ENCODE measurements around the gene WAC. TPM values are rescaled to one million over a fixed set of nuclear protein-coding genes. Genes with fewer than 3 reads are reported as not detected.
"Not testable (repeated sequence)": the region's sequence is repeated elsewhere in the genome, so short reads cannot be mapped to it uniquely, and the experiment has no call there.

WAC gene
- total RNA-seq, 1 donor from 2014 or later = 97.7 TPM

DNA sequence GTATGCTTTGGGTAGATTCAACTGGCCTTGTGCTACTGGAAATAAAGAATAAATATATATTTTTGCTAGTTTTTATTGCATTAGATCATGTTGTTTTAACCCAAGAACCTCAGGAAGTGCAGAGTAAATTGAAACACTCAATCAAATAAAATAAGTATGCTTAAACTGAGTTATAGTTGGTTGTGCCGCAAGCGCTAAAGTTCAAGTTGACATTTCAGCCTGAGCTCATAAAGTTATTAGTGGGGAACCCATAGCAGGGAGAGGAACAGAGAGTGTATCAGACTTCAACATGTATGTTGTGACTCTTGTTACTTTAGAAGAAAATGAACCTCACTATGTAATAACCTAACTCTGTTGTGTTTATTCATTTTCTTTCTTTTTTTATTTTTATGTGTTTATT lies 119.2 kb downstream of the WAC start:
- DNase-seq (ENCODE audit: low spot score) = no peak
- TF ChIP-seq, protein P1, sequence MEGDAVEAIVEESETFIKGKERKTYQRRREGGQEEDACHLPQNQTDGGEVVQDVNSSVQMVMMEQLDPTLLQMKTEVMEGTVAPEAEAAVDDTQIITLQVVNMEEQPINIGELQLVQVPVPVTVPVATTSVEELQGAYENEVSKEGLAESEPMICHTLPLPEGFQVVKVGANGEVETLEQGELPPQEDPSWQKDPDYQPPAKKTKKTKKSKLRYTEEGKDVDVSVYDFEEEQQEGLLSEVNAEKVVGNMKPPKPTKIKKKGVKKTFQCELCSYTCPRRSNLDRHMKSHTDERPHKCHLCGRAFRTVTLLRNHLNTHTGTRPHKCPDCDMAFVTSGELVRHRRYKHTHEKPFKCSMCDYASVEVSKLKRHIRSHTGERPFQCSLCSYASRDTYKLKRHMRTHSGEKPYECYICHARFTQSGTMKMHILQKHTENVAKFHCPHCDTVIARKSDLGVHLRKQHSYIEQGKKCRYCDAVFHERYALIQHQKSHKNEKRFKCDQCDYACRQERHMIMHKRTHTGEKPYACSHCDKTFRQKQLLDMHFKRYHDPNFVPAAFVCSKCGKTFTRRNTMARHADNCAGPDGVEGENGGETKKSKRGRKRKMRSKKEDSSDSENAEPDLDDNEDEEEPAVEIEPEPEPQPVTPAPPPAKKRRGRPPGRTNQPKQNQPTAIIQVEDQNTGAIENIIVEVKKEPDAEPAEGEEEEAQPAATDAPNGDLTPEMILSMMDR (IDR thresholded peaks at IDR 0.05) = no peak
- H3K4me3 Mint-ChIP-seq (ENCODE audit: unreplicated experiment) = no peak overlapping the region

GRCh38 chr10:28652703-28653102 lies 119.8 kb downstream of the WAC start:
- peaks cover 6% of the 10 kb centered on the region for H3K9me3 Mint-ChIP-seq (ENCODE audit: low read depth)
- no peak overlapping the region for H3K27ac Mint-ChIP-seq (ENCODE audit: unreplicated experiment)
- TF ChIP-seq, protein P1 (IDR thresholded peaks at IDR 0.05) = no peak
- H3K4me1 Mint-ChIP-seq (ENCODE audit: low read depth) = no peaks in the 10 kb centered on the region
- DNase-seq (ENCODE audit: low spot score) = no peak
- no peak overlapping the region for H3K4me3 Mint-ChIP-seq (ENCODE audit: unreplicated experiment)
- H3K27me3 Mint-ChIP-seq (ENCODE audit: low read depth) = no peaks in the 10 kb centered on the region
- H3K36me3 Mint-ChIP-seq (ENCODE audit: low read depth) = no peaks in the 10 kb centered on the region

More for the DNA sequence above, 119.2 kb downstream of the WAC start:
- no peaks in the 10 kb centered on the region for H3K4me1 Mint-ChIP-seq (ENCODE audit: low read depth)
- peaks cover 6% of the 10 kb centered on the region for H3K9me3 Mint-ChIP-seq (ENCODE audit: low read depth)
- H3K36me3 Mint-ChIP-seq (ENCODE audit: low read depth) = no peaks in the 10 kb centered on the region
- H3K27me3 Mint-ChIP-seq (ENCODE audit: low read depth) = no peaks in the 10 kb centered on the region
- no peak overlapping the region for H3K27ac Mint-ChIP-seq (ENCODE audit: unreplicated experiment)

- H3K27me3 Mint-ChIP-seq (ENCODE audit: low read depth); H3K36me3 Mint-ChIP-seq (ENCODE audit: low read depth); H3K27ac Mint-ChIP-seq (ENCODE audit: unreplicated experiment); H3K4me3 Mint-ChIP-seq (ENCODE audit: unreplicated experiment); DNase-seq (ENCODE audit: low spot score); H3K9me3 Mint-ChIP-seq (ENCODE audit: low read depth): not testable (repeated sequence)
- H3K4me1 Mint-ChIP-seq (ENCODE audit: low read depth) = peaks cover 17% of the 10 kb centered on the region
These were observed 125.9 kb downstream of the WAC start for GRCh38 chr10:28658824-28659223.

- Mint-ChIP-seq H3K4me1 (ENCODE audit: low read depth) (peaks cover 25% of the 10 kb centered on the region), H3K9me3 (ENCODE audit: low read depth) (no peaks in the 10 kb centered on the region), H3K27me3 (ENCODE audit: low read depth) (no peaks in the 10 kb centered on the region), H3K36me3 (ENCODE audit: low read depth) (no peaks in the 10 kb centered on the region), H3K27ac (ENCODE audit: unreplicated experiment) (peak overlapping the region; percentile 12), H3K4me3 (ENCODE audit: unreplicated experiment) (no peak overlapping the region)
- TF ChIP-seq, protein P1 (IDR thresholded peaks at IDR 0.05) = no peak
- no peak for DNase-seq (ENCODE audit: low spot score)
These were observed 128.1 kb downstream of the WAC start for GRCh38 chr10:28661035-28661434.

- H3K27ac Mint-ChIP-seq (ENCODE audit: unreplicated experiment) = peak overlapping the region; percentile 70
- TF ChIP-seq, protein P1 (IDR thresholded peaks at IDR 0.05) = peak; percentile 98
- H3K27me3 Mint-ChIP-seq (ENCODE audit: low read depth) = no peaks in the 10 kb centered on the region
- peaks cover 32% of the 10 kb centered on the region for H3K4me1 Mint-ChIP-seq (ENCODE audit: low read depth)
- H3K4me3 Mint-ChIP-seq (ENCODE audit: unreplicated experiment) = no peak overlapping the region
- no peaks in the 10 kb centered on the region for H3K9me3 Mint-ChIP-seq (ENCODE audit: low read depth)
- no peaks in the 10 kb centered on the region for H3K36me3 Mint-ChIP-seq (ENCODE audit: low read depth)
- no peak for DNase-seq (ENCODE audit: low spot score)
These were observed 130.9 kb downstream of the WAC start for GRCh38 chr10:28663576-28664368.

GRCh38 chr10:28664369-28664740 lies 131.4 kb downstream of the WAC start:
- Mint-ChIP-seq H3K9me3 (ENCODE audit: low read depth) (no peaks in the 10 kb centered on the region), H3K27me3 (ENCODE audit: low read depth) (no peaks in the 10 kb centered on the region), H3K4me1 (ENCODE audit: low read depth) (peaks cover 37% of the 10 kb centered on the region), H3K36me3 (ENCODE audit: low read depth) (no peaks in the 10 kb centered on the region), H3K4me3 (ENCODE audit: unreplicated experiment) (no peak overlapping the region), H3K27ac (ENCODE audit: unreplicated experiment) (peak overlapping the region; percentile 70)
- TF ChIP-seq, protein P1 (IDR thresholded peaks at IDR 0.05) = no peak
- no peak for DNase-seq (ENCODE audit: low spot score)

Measured in chondrocyte (in vitro differentiated cells).